Astrocyte of the hippocampus (primary cell): ENCODE results near the gene PATE2.

Experiments
- DNase-seq: peaks from one replicate; pipeline ENCODE4 v3.0.0; 2011; ENCODE audit warnings: low read depth, low spot score

The PATE2 gene

GRCh38 chr11:125778728-125779127 lies at the start of gene PATE2:
TSS of gene PATE2 (minus strand) at chr11:125778828. CDS start at chr11:125778773, 55 bp downstream.
- no peak for DNase-seq

- peak; percentile 46 for DNase-seq
Measured at GRCh38 chr11:125807909-125808308, 29.3 kb upstream of the PATE2 start.

- DNase-seq: no peak
Measured at GRCh38 chr11:125802387-125802786, 23.8 kb upstream of the PATE2 start.

- DNase-seq: no peak
Measured at GRCh38 chr11:125799808-125800207, 21.2 kb upstream of the PATE2 start.

- DNase-seq: no peak
Measured at GRCh38 chr11:125797641-125798040, 19.0 kb upstream of the PATE2 start.

GRCh38 chr11:125790825-125791224 lies 12.2 kb upstream of the PATE2 start:
- no peak for DNase-seq

GRCh38 chr11:125787827-125788226 lies 9.2 kb upstream of the PATE2 start, which contains the start of gene PATE3:
TSS of gene PATE3 (plus strand) at chr11:125788127. CDS start at chr11:125788152, 25 bp downstream.
- DNase-seq: no peak

- no peak for DNase-seq
Measured at GRCh38 chr11:125784678-125785077, 6.0 kb upstream of the PATE2 start.

GRCh38 chr11:125777309-125777708 lies 1.3 kb downstream of the PATE2 start:
- DNase-seq: no peak

GRCh38 chr11:125773516-125773915 lies 5.1 kb downstream of the PATE2 start:
- DNase-seq: peak; percentile 19

GRCh38 chr11:125772834-125773505 lies 5.7 kb downstream of the PATE2 start:
- peak; percentile 90 for DNase-seq

GRCh38 chr11:125770583-125770982 lies 8.0 kb downstream of the PATE2 start:
- DNase-seq: no peak

- DNase-seq: no peak
Measured at GRCh38 chr11:125768336-125769046, 10.1 kb downstream of the PATE2 start.

- no peak for DNase-seq
Measured at GRCh38 chr11:125766251-125766650, 12.4 kb downstream of the PATE2 start.

- DNase-seq: no peak
Measured at GRCh38 chr11:125763483-125763882, 15.1 kb downstream of the PATE2 start.

GRCh38 chr11:125762445-125762844 lies 16.2 kb downstream of the PATE2 start:
- no peak for DNase-seq

- DNase-seq: no peak
Measured at GRCh38 chr11:125756050-125756449, 22.6 kb downstream of the PATE2 start.

- DNase-seq: no peak
Measured at GRCh38 chr11:125750629-125751028, 28.0 kb downstream of the PATE2 start.

GRCh38 chr11:125745979-125746378 lies 32.6 kb downstream of the PATE2 start, which contains the start of gene PATE1:
TSS of gene PATE1 (plus strand) at chr11:125746279. CDS start at chr11:125746305, 26 bp downstream.
- no peak for DNase-seq

- DNase-seq: no peak
Measured at GRCh38 chr11:125743681-125744080, 34.9 kb downstream of the PATE2 start.

GRCh38 chr11:125740617-125741016 lies 38.0 kb downstream of the PATE2 start:
- DNase-seq: no peak

- no peak for DNase-seq
Measured at GRCh38 chr11:125728969-125729368, 49.7 kb downstream of the PATE2 start.
